Endothelial cell (in vitro differentiated cells): ENCODE measurements around the gene SLC9A1. TPM values are rescaled to one million over a fixed set of nuclear protein-coding genes. Genes with fewer than 3 reads are reported as not detected.

Source experiments
- DNase-seq: peaks from one replicate; pipeline ENCODE4 v3.0.0; 2021; ENCODE audit warnings: low spot score
- H3K27ac Mint-ChIP-seq: one replicate; pipeline ENCODE4 v1.8.0; 2021; ENCODE audit warnings: mixed read lengths, inconsistent platforms; ENCODE audit not compliant: unreplicated experiment
- H3K27me3 Mint-ChIP-seq: one replicate; pipeline ENCODE4 v1.8.0; 2021; ENCODE audit warnings: mild to moderate bottlenecking, moderate library complexity, mixed read lengths, inconsistent platforms; ENCODE audit not compliant: unreplicated experiment
- H3K36me3 Mint-ChIP-seq: one replicate; pipeline ENCODE4 v1.8.0; 2021; ENCODE audit warnings: mild to moderate bottlenecking, low read depth, mixed read lengths, inconsistent platforms; ENCODE audit not compliant: unreplicated experiment
- H3K4me1 Mint-ChIP-seq: one replicate; pipeline ENCODE4 v1.8.0; 2021; ENCODE audit warnings: mild to moderate bottlenecking, mixed read lengths, inconsistent platforms; ENCODE audit not compliant: unreplicated experiment
- H3K4me3 Mint-ChIP-seq: one replicate; pipeline ENCODE4 v1.8.0; 2021; ENCODE audit warnings: mild to moderate bottlenecking, mixed read lengths, inconsistent platforms; ENCODE audit not compliant: unreplicated experiment
- H3K9me3 Mint-ChIP-seq: one replicate; pipeline ENCODE4 v1.8.0; 2021; ENCODE audit warnings: mixed read lengths, inconsistent platforms; ENCODE audit not compliant: unreplicated experiment
- total RNA-seq: library from RNA; stranded (reverse); fragmentation: NEBNext Ultra II Directional; extraction: Animal tissue kit (Norgen Biotek cat#: 25700); gene quantifications from one replicate; pipeline ENCODE4 v1.2.1, GENCODE V29; 2021; ENCODE audit not compliant: unreplicated experiment
- TF ChIP-seq, protein P1 (sequence below): fragments of 200-600 bp; sonication (generic); IDR thresholded peaks from one replicate; pipeline ENCODE4 v1.5.0; 2021; ENCODE audit warnings: antibody characterized with exemption; ENCODE audit not compliant: unreplicated experiment

Gene SLC9A1
- total RNA-seq, 1 donor from 2014 or later: 96.2 TPM

DNA sequence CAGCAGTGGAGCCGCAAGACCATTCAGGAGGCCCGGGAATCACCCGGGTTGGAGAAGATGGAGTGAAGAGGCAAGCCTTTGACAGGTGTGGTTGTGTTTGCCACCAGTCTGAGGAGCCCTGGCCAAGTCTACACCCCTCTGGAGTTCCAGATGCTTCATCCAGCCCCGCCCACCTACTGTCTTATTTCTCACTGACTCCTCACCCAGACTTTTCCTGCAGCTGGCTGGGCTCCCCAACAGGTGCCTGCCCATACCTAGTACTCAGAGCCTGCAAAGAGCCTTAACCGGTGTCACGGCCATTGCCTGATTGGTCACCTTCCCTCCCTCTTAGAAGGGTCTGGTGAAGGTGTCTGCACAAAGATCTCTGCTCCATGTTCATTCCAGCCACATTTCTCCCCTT lies 16.0 kb downstream of the SLC9A1 start:
- Mint-ChIP-seq H3K4me3 (peak overlapping the region; percentile 64), H3K36me3 (peaks cover 19% of the 10 kb centered on the region), H3K27ac (no peak overlapping the region), H3K4me1 (peaks cover 62% of the 10 kb centered on the region), H3K9me3 (no peaks in the 10 kb centered on the region), H3K27me3 (peaks cover 17% of the 10 kb centered on the region)
- TF ChIP-seq, protein P1, sequence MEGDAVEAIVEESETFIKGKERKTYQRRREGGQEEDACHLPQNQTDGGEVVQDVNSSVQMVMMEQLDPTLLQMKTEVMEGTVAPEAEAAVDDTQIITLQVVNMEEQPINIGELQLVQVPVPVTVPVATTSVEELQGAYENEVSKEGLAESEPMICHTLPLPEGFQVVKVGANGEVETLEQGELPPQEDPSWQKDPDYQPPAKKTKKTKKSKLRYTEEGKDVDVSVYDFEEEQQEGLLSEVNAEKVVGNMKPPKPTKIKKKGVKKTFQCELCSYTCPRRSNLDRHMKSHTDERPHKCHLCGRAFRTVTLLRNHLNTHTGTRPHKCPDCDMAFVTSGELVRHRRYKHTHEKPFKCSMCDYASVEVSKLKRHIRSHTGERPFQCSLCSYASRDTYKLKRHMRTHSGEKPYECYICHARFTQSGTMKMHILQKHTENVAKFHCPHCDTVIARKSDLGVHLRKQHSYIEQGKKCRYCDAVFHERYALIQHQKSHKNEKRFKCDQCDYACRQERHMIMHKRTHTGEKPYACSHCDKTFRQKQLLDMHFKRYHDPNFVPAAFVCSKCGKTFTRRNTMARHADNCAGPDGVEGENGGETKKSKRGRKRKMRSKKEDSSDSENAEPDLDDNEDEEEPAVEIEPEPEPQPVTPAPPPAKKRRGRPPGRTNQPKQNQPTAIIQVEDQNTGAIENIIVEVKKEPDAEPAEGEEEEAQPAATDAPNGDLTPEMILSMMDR: no peak
- DNase-seq: no peak

DNA sequence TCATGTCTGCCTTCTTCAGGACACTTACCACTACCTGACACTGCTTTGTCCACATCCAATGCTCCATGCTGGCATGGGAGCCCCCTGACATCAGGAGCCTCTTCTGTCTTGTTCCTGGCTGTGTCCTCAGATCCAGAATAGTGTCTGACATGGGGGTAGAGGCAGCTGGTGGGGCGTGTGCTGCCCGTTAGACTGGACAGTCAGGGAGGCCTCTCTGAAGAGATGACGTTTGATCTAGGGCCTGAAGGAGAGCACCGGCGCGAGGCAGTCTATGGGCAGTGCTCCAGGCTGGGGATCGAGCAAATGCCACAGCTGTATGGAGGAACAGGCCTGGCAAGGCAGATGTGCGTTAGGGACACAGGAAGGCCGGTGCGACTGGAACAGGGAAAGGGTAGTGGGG lies 16.6 kb downstream of the SLC9A1 start:
- peaks cover 57% of the 10 kb centered on the region for H3K4me1 Mint-ChIP-seq
- no peaks in the 10 kb centered on the region for H3K9me3 Mint-ChIP-seq
- H3K36me3 Mint-ChIP-seq: peaks cover 16% of the 10 kb centered on the region
- H3K27me3 Mint-ChIP-seq: peaks cover 17% of the 10 kb centered on the region
- peak overlapping the region; percentile 23 for H3K4me3 Mint-ChIP-seq
- no peak for DNase-seq
- TF ChIP-seq, protein P1: no peak
- H3K27ac Mint-ChIP-seq: no peak overlapping the region

DNA sequence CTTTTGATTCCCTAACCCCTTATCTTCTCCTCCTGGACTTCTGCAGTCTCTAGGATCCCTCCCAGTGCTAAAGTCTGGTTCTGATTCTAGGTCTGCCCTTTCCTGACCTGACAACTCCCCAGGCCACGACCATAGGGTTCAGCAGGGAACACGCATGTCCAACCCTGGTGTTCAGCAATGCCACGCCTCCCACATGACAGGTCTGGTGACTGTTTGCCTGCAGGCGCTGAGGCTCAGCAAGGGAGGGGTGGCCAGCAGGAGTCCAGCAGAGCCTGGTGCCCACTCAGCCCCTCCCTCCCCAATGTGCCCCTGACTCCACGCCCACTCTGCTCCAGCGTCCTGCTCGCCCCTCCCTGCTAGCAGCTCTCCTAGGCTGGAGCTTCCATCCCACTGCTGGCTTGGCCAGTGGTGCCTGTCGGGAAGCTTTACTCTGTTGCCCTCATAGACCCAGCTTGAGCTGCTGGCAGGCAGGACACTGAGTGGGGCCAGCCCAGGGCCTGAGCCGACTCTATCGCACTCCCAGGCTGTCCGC lies 17.3 kb downstream of the SLC9A1 start:
- H3K4me3 Mint-ChIP-seq: no peak overlapping the region
- H3K27ac Mint-ChIP-seq: peak overlapping the region; percentile 52
- no peaks in the 10 kb centered on the region for H3K9me3 Mint-ChIP-seq
- peaks cover 8% of the 10 kb centered on the region for H3K36me3 Mint-ChIP-seq
- no peak for DNase-seq
- H3K27me3 Mint-ChIP-seq: peaks cover 15% of the 10 kb centered on the region
- TF ChIP-seq, protein P1: no peak
- peaks cover 50% of the 10 kb centered on the region for H3K4me1 Mint-ChIP-seq

DNA sequence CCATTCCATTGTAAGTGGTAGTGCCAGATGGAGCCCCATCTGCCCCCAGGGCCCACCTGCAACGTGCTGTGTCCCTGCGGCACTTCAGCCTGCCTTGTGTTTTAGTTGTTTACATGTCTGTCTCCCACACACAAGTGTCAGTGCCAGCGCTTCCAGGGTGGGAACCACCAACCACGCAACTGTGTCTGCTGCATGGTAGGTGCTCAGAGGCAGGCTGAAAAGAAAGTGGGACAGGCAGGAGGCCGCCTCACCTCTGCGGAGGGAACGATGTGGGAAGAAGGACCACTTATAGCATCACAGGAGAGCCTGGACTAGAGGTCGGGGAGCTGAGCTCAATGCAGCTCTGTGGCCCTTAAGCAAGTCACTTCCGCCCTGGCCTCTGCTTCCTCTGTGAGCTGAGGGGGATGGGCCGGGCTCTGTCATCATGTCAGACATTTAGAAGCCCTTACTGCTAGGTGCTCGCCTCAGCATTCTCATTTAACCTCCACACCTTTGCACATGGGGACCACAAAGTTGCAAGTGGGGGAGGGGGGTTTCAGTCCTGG lies 17.9 kb downstream of the SLC9A1 start:
- no peak for DNase-seq
- peaks cover 49% of the 10 kb centered on the region for H3K4me1 Mint-ChIP-seq
- TF ChIP-seq, protein P1: no peak
- peaks cover 15% of the 10 kb centered on the region for H3K27me3 Mint-ChIP-seq
- peaks cover 8% of the 10 kb centered on the region for H3K36me3 Mint-ChIP-seq
- no peaks in the 10 kb centered on the region for H3K9me3 Mint-ChIP-seq
- peak overlapping the region; percentile 92 for H3K27ac Mint-ChIP-seq
- peak overlapping the region; percentile 56 for H3K4me3 Mint-ChIP-seq

DNA sequence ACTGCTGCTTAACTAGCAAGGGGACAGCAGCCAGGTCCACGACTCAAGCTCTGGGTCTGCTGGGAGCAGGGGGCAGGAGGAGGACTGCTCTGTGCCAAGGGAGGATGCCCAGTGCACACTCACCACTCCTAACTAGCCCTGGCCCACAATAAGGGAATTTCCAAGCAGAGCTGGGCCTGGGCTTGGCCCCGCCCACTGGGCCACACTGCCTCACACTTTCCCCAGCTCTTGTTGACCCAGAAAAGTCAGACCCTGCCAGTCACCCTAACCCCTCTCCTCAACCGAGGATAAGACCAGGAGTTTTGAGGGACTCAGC lies 18.7 kb downstream of the SLC9A1 start:
- peaks cover 13% of the 10 kb centered on the region for H3K27me3 Mint-ChIP-seq
- no peak for DNase-seq
- peaks cover 46% of the 10 kb centered on the region for H3K4me1 Mint-ChIP-seq
- TF ChIP-seq, protein P1: no peak
- no peaks in the 10 kb centered on the region for H3K9me3 Mint-ChIP-seq
- H3K4me3 Mint-ChIP-seq: no peak overlapping the region
- H3K27ac Mint-ChIP-seq: no peak overlapping the region
- peaks cover 8% of the 10 kb centered on the region for H3K36me3 Mint-ChIP-seq
